GM19452 (cell line): ENCODE measurements around the gene PRXL2B.
"Not testable (repeated sequence)": the region's sequence is repeated elsewhere in the genome, so short reads cannot be mapped to it uniquely, and the experiment has no call there.

Experiments
- ATAC-seq: cut with Tn5 transposase; IDR thresholded peaks from one replicate; pipeline ENCODE4 v1.9.1; 2021; ENCODE audit not compliant: unreplicated experiment

Gene PRXL2B

DNA sequence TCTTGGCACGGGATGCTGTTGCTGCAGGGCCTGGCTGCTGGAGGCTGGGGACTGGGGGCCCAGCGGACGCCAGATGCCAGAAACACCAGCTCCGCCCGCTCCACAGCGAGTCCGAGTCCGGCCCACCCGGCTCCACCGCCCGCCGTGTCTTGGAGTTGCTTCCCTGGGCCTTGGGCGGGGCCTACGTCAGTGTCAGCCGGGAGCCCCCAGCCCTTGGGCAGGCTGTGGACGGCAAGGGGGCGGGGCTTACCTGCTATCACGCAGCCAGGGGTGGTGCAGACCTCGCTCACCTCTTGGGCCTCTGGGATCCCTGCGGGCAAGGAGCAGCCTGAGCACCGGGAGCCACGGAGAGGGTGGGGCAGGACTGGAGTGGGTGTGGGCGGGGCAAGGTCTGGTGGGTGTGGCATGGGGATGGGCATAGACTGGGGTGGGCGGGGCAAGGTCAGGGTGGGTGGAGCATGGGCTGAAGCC is 24.5 kb downstream of the PRXL2B start:
- no peak for ATAC-seq

DNA sequence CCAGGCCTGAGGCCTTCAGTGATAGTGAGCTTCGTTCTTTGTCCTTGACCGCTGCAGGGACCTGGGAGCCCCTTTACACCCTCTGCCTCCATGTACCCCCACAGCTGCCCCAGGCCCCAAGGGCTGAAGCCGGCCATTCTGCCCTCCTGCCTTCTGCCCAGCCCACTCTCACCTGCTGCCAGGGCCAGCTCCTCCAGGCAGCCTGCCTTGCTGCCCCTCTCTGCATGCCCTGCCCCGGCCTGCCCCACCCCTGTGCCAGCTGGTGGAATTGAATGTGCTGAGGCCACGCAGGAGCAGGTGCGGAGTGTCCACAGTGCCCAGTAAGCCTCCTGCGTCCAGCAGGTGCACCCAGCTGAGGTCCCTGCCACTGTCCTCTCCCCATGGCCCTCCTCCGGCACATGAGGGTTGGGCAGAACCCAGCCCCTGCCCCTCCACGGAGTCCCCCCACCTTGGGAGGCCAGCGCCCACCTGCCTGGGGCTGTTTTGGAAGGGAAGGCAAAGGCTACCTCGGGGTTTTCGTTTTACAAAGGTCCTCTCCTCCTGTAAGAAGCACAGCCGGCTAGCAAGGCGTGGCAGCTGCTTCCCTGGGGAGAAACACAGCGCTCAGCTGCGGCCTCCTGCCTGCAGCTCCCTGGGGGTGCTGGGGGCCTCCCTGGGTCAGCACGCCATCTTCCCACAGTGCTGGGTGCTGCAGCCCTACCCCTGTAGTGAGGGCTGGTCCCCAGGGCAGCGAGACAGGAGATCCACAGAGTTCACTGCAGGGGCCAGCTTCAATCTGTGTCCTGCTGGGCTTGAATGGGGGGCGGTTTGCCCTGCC is 25.3 kb downstream of the PRXL2B start:
- ATAC-seq = no peak

DNA sequence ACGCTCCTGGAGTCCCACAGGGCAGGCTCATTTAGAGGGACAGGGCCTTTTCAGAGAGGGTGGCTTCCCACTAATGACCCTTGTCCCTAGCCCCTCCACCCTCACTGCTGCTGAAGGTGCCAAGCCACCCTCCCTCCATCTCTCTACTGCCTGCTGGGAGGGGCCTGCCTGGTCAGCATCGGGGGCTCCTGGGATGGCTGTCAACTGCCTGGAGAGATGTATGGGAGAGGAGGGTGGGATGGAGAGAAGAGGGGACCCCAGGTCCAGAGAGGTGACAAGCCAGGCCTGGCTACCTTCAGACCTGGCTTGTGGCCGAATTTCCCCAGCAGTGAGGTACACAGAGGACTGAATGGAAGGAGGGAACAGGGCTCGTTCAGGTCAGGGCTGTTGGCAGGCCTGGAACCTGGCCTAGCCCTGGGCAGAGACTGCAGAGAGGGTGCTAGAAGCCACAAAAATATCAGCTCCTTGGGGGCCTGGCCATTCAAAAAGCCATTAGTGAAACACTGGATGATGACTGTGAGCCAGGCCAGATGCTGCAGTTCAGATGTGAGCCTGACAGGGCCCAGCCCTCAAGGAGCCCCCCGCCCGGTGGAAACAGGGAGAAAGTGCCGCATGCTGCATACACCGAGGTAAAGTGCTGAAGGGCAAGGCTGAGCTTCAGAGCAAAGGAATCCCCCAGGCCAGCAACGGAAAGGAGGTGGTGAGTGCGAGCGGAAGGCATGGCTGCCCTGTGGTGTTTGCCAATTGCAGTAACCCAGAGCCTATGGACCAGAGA is 26.2 kb downstream of the PRXL2B start:
- ATAC-seq = no peak

DNA sequence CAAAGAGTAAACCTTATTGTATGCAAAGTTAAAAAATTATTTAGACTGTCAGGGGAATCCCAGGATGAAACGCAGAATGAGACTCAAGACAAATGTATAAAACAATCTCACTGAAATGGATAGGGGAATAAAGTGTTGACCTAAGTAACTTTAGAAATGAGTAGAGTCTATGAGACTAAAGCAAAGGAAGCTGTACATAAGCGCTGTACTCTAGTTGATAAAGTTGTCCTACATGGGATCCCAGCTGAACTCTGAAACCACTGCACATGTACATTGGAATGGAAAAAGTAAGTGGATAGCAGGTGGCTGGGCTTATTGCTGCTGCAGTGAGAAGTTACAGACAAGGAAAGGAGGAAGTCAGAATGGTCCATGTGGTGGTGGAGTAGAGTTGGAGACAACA is 27.6 kb downstream of the PRXL2B start:
- ATAC-seq = no peak

DNA sequence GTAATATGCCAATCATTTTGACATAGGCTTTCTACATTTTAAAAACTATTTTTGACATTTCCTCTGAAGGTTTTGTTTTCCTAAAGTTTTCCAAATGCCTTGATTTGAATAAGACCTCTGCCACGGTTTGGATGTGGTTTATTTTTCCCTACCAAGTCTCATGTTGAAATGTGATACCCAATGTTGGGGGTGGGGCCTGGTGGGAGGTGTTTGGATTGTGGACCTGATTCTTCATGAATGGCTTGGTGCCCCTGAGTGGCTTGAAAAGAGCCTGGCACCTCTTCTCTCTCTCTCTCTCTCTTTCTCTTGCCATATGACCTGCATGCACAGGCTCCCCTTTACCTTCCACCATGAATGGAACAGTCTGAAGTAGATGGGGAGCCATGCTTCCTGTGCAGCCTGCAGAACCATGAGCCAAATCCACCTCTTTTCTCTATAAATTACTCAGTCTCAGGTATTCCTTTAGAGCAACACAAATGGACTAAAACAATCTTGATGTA is 31.4 kb downstream of the PRXL2B start:
- ATAC-seq = no peak

DNA sequence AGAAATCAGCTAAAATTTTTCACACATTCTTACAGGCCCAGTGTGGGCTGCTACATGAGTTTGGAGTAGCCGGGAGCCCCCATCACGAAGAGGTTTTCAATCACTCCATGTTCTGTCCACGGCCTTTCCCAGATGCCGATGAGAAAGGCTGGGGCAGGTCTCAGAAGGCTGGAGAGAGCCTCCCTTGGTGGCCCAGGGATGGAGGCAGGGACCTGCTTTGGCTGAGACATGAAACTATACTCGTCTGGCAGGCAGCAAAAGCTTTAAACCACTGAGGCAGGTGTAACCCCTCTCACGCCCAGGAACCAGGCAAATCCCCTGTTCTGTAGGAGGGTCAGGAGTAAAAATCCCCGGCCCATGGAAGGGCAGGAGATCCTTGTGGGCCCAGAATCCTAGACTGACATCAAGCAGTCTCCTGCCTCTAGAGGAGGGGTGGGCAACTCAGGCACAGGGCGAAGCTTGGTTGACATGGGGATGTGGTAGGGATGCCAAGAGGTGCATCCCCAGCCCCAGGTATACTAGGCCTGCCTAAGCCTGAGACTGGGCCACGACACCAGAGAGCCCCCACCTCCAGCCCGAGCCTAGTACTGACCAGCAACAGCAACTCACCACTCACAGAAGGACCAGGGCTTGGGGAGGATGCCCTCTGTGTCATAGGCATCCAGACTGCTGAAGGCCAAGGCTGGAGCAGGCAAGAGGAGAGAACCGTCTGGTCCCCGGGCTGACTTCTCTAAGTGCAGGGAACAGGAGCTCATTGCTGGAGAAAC is 37.2 kb downstream of the PRXL2B start:
- ATAC-seq = no peak

DNA sequence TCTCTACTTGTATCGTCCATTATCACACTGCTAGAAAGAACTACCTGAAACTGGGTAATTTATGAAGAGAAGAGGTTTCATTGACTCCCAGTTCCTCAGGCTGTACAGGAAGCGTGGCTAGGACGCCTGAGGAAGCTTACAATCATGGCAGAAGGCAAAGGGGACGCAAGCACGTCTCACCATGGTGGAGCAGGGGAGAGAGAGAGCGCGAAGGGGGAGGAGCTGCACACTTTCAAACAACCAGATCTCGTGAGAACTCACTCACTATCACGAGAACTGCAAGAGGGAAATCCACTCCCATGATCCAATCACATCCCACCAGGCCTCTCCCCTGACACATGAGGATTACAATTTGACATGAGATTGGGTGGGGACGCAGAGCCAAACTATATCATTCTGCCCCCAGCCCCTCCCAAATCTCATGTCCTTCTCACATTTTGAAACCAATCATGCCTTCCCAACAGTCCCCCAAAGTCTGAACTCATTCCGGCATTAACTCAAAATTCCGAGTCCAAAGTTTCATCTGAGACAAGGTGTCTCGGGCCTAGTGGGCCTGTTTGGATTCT is 38.2 kb downstream of the PRXL2B start:
- no peak for ATAC-seq

DNA sequence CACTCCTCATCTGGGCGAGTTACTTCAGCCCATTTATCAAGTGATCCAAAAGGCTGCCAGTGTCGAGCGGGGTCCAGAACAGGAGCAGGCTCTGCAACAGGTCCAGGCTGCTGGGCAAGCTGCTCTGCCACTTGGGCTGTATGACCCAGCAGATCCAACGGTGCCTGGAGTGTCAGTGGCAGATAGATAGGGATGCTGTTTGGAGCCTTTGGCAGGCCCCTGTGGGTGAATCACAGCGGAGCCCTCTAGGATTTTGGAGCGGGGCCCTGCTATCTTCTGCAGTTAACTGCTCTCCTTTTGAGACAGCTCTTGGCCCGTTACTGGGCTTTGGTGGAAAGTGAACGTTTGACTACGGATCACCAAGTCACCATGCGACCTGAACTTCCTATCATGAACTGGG is 38.7 kb downstream of the PRXL2B start:
- no peak for ATAC-seq

DNA sequence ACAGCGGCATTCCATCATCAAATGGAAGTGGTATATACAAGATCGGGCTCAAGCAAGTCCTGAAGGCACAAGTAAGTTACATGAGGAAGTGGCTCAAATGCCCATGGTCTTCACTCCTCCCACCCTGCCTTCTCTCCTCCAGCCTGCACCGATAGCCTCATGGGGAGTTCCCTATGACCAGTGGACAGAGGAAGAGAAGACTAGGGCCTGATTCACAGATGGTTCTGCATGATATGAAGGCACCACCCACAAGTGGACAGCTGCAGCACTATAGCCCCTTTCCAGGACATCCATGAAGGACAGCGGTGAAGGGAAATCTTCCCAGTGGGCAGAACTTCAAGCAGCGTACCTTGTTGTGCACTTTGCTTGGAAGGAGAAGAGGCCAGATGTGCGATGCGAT is 39.2 kb downstream of the PRXL2B start:
- ATAC-seq = not testable (repeated sequence)

DNA sequence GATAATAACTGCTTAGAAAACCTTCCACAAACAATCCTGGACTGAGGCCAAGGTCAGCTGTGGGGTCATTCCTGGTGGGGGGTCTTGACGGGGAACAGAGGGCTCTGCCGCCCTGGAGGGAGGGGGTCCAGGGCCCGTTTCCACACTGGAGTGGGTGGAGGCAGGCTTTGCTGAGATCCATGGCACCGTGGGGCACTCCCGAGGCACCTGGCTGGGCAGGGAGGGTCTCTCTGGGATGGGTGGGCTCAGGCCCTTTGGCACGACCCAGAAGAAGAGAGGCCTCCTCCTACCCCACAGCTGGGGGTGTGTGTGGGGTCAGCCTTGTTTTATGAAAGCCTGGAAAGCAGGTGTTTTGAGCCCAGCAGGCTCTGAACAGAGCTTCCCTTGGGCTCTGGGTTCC is 41.2 kb downstream of the PRXL2B start:
- no peak for ATAC-seq

DNA sequence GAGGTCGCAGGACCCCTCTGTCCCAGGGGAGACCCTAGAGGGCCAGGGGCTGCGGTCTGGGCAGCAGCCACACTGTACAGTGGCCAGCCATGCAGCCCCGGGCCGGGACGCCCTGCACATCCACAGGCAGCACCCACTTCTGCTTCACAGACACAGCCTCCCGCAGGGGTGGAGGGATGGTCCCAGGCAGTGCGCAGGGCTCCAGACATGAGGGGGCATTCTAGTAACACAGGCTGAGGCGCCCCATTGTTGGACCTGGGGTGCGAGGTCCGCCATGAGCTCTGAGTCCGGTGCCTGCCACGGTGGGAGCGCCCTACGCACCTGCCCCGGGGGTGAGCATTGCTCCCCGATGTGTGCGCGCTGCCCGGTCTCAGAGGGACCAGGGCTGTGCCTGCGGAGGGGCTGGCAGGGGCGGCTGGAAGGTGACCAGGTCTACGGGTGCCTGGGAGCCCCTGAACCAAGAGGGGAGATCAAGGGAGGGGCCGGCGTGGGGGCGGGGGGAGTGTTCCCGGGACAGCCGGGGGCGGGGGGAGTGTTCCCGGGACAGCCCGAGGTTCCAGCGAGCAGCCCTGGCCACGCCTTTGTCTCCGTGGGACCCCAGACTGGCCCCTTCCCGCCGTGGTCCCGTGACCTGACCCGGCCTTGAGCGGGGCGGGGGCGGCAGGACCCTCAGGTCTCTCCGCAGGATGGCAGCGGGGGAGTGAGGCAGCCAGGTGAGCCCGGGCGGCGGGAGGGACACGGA is 41.8 kb downstream of the PRXL2B start:
- ATAC-seq = no peak

DNA sequence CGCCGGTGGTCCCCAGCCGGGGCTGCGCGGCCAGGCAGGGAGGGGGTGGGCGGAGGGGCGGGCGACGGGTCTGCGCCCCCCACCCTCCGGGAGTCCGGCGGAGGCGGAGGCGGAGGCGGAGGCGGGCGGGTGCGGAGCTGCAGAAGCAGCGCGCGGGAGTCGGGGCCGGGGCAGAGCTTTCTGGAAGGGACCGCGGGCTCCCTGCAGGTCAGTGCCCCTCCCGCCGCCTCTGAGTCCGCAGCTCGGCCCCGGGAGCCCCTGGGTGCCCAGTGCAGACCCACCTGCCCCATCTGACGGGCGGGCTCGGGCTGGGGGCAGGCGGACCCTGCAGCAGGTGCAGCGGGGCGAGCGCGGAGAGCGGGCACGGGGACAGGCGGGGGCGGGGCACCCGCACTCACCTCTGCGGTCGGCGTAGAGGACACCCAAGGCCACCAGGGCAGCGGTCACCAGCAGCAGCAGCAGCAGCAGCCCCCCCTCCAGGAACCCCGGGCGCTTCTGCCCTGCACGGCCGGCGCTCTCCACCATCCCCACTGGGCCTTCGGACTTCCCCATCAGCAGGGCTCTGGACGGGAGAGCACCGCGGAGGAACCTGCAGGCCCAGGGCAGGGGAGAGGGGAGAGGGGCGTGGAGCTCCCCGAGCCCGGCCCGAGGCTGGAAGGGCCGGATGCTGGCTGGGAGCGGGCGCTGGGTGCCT is 42.5 kb downstream of the PRXL2B start:
- no peak for ATAC-seq

DNA sequence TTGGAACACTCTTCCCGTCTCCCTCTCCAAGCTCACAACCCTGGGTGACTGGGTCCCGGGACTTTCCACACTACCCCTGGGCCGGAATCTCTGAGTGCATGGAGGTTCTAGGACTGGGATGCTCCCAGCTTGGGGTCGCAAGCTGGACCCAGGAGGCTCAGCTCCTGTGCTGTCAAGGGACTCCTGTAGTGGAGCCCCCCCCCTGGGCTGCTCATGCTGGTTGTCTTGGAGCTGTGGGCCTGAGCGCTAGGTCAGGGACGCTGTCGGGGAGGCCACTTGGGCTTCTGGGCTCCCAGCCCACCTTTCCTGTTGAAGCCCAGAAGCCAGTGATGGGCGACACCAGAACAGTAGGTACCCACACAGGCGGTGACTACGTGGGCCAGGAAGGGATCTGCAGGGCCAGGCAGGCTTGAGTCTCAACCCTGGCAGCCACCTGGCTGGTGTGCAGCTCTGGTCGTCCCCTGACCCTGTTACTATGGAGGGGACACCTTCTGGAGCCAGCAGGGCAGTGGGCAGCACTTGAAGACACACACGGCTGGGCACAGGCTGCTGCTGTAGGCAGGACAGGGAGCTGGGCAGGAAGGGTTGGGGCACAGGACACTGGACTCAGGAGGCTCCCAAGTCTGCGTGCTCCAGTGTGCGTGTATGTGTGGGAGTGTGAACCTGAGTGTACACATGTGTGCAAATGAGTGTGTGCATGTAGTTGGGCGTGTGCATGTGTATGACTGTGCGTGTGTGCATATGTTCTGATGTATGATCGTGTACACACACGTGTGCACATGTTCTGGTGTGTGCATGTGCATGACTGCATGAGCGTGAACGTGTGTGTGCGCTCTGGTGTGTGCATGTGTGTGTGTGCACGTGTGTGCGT is 43.3 kb downstream of the PRXL2B start:
- ATAC-seq = no peak

DNA sequence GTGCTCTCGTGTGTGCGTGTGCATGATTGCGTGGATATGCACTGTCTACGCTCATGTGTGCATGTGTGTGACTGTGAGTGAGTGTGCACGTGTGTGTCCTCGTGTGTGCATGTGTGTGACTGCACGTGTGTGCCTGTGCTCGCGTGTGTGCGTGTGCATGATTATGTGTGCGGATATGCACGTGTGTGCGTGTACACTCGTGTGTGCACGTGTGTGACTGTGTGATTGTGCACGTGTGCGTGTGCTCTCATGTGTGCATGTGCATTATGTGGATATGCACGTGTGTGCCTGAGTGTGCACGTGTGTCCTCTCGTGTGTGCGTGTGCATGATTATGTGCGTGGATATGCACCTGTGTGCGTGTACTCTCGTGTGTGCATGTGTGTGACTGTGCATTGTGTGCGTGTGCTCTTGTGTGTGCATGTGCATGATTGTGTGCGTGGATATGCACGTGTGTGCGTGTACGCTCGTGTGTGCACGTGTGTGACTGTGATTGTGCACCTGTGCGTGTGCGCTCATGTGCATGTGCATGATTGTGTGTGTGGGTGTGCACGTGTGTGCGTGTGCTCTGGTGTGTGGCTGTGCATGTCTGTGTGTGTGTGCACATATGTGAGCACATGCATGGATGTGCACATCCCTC is 44.0 kb downstream of the PRXL2B start:
- ATAC-seq = no peak

DNA sequence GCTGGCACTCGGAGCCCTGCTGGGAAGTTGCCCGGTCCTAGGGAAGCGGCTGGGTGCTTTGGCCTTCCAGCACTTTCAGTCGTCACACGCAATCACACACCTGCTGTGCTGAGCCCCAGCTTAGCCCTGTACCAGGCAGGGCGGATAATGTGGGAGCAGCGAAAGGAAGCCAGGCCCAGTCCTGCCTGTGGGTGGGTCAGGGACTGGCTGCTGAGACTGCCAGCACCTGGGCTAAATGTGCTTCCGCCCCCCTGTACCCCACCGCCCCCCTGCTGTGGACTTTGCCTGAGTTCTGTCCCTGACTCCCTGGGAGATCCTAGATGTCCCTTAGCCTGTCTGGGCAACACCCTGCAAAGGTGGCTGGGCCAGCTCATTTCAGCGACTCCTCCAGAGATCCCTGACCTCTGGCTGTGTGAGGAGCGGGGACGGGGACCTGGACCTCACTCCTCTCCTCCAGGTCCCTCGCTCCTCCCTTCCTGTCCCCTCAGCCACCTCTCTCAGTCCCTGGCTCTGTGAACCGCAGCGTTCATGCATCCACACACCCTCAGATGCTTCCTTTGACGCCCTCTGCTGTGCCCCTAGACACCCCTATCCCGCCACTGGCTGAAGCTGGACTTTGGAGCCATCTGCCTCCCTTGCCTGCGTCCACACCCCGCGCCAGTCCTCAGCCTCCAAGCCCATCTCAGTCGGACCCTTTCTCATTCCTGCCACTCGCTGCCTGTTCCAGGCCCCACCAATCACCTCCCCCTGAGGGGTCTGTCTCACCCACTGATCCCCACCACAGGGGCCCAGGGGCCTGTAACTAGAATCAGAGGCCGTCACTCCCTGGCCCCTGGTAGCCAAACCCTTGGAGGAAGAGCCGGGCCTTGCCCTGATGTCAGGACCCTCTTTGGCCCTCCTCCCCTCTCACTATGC is 44.8 kb downstream of the PRXL2B start:
- no peak for ATAC-seq

DNA sequence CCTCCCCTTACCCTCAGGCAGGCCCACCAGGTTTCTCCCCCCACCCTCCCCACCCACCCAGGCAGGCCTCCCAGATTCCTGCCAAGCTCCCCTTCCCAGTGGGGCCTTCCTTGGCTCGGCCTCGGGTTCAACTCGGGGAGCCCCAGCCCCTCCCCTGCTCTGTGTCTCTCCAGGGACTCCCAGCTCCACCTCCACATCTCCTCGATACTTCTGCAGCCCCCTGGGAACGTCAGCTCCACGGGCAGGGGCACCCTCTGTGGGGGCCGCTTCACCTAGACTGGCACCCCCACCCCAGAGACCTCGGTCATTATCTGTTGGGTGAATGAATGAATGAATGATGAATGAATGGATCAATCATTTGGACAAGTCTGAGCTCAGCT is 45.5 kb downstream of the PRXL2B start:
- no peak for ATAC-seq
